Loucy (cell line): ENCODE results near the gene STXBP1.
"Not testable (repeated sequence)": the region's sequence is repeated elsewhere in the genome, so short reads cannot be mapped to it uniquely, and the experiment has no call there.

Experiments used
- EZH2phosphoT487 ChIP-seq: fragments of 200-600 bp; IDR thresholded peaks from 2 replicates; pipeline ENCODE4 v1.6.1; 2018; ENCODE audit warnings: antibody characterized with exemption, mild to moderate bottlenecking, moderate library complexity, borderline replicate concordance
- TF ChIP-seq, protein P1 (sequence below): fragments of 200-600 bp; sonication (generic); conservative IDR thresholded peaks from 2 replicates; pipeline ENCODE4 v1.5.1; 2014; ENCODE audit warnings: mild to moderate bottlenecking, antibody characterized with exemption, low read length

DNA sequence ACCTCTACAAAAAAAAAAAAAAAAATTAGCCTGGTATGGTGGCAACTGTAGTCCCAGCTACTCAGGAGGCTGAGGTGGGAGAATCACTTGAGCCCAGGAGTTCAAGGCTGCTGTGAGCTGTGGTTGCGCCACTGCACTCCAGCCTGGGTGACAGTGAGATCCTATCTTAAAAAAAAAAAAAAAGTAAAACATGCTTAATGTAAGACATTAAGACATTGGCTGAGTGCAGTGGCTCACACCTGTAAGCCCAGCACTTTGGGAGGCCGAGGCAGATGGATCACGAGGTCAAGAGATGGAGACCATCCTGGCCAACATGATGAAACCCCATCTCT is 27.6 kb upstream of the STXBP1 start:
- TF ChIP-seq, protein P1, sequence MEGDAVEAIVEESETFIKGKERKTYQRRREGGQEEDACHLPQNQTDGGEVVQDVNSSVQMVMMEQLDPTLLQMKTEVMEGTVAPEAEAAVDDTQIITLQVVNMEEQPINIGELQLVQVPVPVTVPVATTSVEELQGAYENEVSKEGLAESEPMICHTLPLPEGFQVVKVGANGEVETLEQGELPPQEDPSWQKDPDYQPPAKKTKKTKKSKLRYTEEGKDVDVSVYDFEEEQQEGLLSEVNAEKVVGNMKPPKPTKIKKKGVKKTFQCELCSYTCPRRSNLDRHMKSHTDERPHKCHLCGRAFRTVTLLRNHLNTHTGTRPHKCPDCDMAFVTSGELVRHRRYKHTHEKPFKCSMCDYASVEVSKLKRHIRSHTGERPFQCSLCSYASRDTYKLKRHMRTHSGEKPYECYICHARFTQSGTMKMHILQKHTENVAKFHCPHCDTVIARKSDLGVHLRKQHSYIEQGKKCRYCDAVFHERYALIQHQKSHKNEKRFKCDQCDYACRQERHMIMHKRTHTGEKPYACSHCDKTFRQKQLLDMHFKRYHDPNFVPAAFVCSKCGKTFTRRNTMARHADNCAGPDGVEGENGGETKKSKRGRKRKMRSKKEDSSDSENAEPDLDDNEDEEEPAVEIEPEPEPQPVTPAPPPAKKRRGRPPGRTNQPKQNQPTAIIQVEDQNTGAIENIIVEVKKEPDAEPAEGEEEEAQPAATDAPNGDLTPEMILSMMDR = not testable (repeated sequence)
- not testable (repeated sequence) for TF ChIP-seq EZH2phosphoT487
